Measurements from ENCODE around the gene OSBPL9.
"Not testable (repeated sequence)": the region's sequence is repeated elsewhere in the genome, so short reads cannot be mapped to it uniquely, and the experiment has no call there.

Gene OSBPL9

DNA sequence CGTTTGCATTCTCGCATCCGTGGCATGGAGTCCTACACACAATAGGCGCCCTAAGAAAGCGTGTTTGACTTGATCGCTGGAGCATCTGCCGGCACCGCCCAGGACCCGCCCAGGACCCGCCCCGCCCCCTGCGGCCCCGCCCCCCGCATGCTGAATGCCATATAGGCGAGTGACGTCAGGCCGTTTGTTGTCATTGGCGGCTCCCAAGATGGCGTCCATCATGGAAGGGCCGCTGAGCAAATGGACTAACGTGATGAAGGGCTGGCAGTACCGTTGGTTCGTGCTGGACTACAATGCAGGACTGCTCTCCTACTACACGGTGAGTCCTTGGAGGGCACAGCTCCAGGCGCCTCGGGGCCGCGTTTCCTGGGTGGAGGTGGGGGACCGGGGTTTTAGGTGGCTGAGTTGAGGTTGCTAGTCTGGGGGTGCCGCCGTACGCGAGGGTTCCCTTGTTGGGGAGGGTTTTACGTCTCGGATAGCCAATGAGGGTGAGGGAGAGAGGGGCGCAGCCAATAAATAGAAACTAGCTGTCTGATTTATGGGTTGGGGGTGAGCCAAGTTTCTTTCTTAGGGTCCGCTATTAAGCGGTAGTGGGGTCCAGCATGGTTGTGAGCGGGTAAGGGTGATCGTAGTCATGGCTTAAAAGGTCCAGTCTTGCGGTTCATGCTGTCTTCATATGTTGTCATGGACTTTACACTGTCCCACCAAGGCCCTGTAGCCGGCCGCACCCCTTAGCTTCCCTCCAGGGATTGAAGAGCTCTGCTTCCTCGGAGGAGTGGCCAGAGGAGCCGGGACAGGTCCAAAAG lies at the start of gene OSBPL9:
Gene OSBPL9 (plus strand): TSS at position 190 of the 806 bp plus-strand sequence. CDS start 19 bp downstream, at position 209.
- DNase-seq = peak; percentile 92

GRCh38 chr1:51567653-51568052 lies 49.2 kb upstream of the OSBPL9 start:
- no peak for DNase-seq

GRCh38 chr1:51568231-51568935 lies 48.5 kb upstream of the OSBPL9 start:
- DNase-seq = no peak

GRCh38 chr1:51569284-51570062 lies 47.4 kb upstream of the OSBPL9 start:
- no peak for DNase-seq

DNA sequence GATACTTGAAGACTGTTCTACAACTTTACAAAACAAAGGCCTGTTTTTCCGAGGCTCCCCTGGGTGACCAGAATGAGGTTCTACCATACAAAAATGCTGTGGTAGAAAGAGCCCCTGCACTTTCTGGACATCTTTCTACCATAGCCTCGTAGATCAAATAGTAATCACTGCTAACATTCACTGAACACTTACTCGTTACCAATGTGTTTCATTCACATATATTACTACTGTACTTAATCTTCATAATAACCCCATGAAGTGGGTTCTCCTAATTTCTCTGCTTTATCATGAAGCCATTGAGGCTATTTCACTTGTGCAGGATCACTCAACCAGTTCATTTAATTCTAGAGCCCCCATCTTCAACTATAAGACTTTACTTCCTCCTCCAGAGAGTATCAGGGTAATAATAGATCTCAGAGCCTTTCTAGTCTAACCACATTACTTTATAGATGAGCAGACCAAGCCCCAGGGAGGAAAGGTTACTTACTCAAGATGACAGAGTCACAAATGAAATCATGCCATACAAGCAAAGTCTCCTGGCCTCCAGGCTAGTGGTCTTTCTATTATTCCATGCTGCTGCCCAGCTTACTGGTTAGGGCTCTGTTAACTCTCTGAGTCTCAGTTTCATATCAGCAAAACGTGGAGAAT lies 46.7 kb upstream of the OSBPL9 start:
- DNase-seq = no peak

DNA sequence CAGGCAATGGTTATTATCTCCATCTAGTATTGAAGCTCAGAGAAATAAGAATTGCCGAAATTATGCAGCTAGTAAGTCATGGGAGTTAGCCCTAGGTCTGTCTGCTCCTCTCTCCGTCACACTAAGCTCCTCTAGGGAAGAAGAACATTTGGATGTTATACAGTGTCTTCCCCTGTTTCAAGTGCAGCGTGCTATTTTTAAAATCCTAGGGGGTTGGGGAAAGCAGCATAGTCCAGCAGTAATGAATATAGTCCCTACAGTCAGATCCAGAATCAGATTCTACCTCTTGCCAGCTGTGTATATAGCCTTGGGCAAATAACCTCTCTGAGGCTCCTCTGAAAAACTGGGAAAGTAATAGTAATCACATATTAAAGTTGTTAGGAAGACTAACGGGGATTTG lies 44.5 kb upstream of the OSBPL9 start:
- no peak for DNase-seq

GRCh38 chr1:51574796-51575195 lies 42.1 kb upstream of the OSBPL9 start:
- no peak for DNase-seq

DNA sequence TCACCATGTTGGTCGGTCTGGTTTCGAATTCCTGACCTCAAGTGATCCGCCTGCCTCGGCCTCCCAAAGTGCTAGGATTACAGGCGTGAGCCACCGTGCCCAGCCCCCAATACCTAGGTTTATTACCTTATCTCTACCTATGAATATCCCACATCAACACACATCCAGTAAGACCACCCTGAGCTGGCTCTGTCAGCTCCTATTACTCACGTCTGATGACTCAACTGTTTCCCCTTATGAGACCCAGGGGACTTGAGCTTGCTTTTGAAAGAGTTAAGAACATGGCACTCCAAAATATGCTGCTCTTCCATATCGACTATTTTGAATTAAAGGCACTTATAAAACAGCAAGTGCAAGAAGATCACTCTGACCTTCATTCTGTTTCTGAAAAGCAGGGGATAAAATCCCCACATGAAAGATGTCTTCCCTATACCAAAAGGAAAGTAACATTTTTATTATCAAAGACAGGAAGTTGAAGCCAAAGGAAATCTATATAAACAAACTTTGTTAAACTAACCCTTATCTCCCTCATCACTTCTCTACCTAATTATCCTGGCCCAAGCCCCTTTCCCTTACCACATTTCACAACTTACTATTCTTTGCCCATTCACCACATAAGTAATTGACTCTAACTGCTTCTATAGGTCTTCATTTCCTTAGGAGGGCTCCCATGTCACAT lies 41.3 kb upstream of the OSBPL9 start:
- DNase-seq = no peak

DNA sequence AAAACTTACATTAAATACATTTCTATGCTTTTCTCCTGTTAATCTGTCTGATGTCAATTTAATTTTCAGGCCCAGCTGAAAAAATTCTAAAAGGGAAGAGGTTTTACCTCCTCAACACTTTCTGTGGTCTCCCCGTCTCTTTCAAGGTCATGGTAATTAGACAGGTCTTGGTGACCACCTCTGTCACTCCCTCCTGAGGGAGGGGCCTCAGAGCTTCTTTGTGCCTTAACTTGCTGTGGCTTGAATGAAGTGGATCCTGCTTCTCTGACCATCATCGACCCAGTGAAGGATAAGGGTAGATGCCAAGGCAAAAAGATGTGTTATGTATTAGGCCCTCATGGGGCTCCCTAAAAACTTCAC lies 40.8 kb upstream of the OSBPL9 start:
- DNase-seq = no peak

- no peak for DNase-seq
These were observed 40.0 kb upstream of the OSBPL9 start for GRCh38 chr1:51576923-51577322.

DNA sequence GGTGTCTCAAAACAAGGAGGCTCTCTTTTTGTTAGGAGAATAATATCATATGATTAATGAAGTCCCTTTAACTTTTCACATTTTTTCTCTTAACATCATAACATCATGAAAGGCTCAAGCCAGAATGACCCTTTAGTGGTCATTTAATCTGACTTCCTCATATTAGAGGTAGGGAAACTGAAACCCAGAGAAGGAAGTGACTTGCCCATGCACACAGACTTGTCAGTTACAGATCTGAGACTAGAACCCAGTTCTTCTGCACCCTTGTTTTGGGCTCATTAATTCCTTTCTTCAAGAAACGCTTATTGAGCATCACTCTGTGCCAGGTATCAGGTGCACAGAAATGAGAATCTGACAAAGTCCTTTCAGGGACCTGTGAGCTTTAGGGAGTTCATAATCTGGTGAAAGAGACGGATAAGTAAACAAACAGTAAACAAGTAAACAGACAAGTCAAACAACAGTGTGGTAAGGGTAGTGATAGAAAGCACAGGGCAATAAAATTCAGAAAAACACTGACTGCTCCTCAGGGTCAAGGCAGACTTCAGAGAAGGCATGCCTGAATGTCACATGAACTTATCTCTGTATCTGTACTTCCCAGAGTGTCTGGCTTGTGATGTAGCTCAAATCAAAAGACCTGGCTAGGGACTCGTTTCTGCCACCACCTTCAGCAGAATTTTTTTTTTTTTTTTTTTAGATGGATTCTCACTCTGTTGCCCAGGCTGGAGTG lies 38.3 kb upstream of the OSBPL9 start:
- peak; percentile 47 for DNase-seq

GRCh38 chr1:51581238-51581637 lies 35.7 kb upstream of the OSBPL9 start:
- DNase-seq = no peak

DNA sequence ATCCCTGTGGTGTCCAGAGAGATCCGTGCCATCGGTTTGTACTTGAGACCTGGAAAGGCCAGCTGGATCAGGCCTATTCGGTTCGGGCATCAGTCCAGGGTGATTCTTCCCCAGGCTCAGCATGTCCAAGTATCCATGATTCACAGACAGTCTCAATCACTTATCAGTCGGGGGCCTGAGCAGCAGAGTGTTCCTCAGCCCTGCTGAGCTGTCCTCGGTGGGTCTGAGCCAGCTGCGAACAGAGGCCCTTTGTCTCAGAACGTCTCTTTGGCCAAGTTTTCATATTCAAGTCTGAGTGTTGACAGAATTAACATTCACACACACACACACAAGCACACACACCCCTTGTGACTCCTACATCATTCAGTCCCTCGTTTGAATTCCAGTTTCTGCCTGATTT lies 33.4 kb upstream of the OSBPL9 start:
- DNase-seq = no peak

GRCh38 chr1:51584021-51584420 lies 32.9 kb upstream of the OSBPL9 start:
- DNase-seq = no peak

DNA sequence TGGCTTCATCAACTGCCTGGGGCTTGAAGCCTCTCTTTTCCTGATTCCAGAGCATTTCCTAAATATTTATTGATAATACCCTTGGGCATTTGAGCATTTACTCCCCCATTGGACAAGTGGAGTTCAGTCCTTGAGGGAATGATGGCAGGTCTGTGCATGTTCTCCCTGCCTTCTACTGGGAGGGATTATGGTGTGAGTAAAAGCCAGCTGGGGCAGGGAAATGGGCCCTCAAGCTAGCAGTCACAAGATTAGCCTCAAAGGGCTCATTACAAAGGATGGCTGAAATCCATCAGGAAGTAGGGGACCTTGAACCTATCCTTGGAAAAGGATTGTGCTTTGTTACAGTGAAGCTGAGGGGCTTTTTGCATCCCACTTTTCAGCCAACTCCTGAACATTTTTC lies 24.2 kb upstream of the OSBPL9 start:
- no peak for DNase-seq

- DNase-seq = no peak
These were observed 22.2 kb upstream of the OSBPL9 start for GRCh38 chr1:51594716-51595115.

GRCh38 chr1:51600529-51600928 lies 16.4 kb upstream of the OSBPL9 start:
- DNase-seq = no peak

DNA sequence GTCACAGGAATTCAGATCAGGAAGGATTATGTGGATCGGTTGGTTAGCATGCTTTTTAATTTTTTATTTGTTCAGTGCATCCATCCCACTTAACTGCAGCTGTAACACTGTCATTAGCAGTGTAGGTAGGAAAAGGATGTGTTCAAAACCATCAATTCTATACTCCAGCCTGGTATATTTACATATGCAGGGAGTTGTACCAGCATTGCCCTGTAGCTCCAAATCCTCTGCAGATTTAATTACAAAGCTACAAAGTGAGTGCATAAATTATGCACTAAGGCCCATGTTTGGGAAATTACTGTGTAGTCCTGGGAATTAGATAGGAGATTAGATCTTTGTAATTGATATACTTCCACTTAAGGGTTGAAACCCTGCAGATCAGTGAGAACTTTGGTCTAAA lies 15.9 kb upstream of the OSBPL9 start:
- no peak for DNase-seq

DNA sequence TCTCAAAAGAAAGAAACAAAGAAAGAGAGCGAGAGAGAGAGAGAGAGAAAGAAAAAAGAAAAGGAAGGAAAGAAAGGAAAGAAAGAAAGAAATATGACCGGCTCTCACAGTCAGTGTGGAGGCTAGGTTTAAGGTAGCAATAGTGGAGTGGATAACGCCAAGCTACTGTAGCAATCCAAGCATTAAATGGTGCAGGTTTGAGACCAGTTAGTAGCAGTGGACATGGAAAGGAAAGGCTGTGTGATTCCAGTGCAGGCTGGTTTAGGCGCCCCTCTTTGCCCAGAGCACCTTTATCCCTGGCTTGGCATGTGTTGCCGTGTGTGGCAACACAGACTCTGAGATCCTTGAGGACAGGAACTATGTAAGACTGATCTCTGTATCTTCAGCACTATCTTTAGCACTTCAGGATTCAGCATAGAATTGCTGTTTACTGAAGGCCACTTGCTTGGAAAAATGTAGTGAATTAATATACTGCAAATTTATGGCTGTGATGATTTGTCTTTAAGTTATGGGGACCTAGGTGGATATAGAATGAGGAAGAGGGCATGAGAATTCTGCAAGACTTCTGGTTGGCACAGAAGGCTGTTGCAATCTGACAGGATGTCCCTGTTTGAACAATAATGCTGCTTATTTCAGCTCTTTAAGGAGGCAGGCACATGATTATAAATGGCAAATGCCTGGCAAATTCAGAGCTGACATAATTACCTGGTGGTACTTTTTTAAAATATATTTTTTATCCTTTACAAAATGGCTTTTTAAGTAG lies 10.8 kb upstream of the OSBPL9 start:
- no peak for DNase-seq

DNA sequence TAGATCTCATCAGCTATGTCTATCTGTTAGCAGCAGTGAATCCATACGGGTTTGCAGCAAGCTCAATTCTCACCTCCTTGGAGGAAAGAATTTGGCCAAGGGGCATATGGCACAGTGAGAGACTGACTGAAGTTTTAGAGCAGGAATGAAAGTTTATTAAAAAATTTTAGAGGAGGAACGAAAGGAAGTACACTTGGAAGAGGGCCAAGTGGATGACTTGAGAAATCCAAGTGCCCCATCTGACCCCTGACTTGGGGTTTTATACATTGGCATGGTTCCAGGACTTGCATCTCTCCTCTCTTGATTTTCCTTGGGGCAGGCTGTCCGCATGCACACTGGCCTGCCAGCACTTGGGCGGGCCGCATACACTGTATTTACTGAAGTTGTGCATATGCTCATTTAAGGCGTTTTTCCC lies 9.2 kb upstream of the OSBPL9 start:
- no peak for DNase-seq

DNA sequence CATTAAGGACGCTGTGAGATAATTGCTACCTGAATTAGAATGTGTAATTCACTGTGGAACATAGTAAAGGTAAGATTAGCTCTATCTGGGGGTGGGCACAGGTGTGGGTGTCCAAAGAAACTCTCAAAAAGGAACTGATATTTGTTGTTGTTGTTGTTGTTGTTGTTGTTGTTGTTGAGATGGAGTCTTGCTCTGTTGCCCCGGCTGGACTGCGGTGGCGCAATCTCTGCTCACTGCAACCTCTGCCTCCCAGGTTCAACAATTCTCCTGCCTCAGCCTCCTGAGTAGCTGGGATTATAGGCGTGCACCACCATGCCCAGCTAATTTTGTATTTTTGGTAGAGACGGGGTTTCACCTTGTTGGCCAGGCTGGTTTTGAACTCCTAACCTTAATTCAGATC lies 6.8 kb upstream of the OSBPL9 start:
- not testable (repeated sequence) for DNase-seq

All from RPMI8226 (cell line).